H1 (cell line): ENCODE measurements around the gene LTB4R. TPM values are rescaled to one million over a fixed set of nuclear protein-coding genes. Genes with fewer than 3 reads are reported as not detected.

Experiments
- CTCF ChIA-PET: fragments of 300-600 bp; sonication (Branson Sonifier 250); formaldehyde crosslinking; loops from one replicate; lab custom pipeline; 2021; ENCODE audit not compliant: partially characterized antibody; lab: Charles Lee
- POLR2A ChIA-PET: fragments of 300-600 bp; sonication (Branson Sonifier 250); formaldehyde crosslinking; loops from one replicate; lab custom pipeline; 2021; ENCODE audit warnings: inconsistent platforms; ENCODE audit not compliant: partially characterized antibody; lab: Charles Lee
- DNase-seq, 2 experiments: peaks; one replicate each; pipeline versions ENCODE4 v3.0.0 to v3.0.0-alpha.2; 2010 to 2022; ENCODE audit warnings: low spot score in 2 of 2, low read depth in 1 of 2, mixed read lengths in 1 of 2
- FAIRE-seq: peaks from 2 replicates; lab custom pipeline; 2011; peaks lifted over from hg19 to GRCh38; lab: Jason Lieb, UNC
- H2AFZ ChIP-seq: 2 replicates; pipeline ENCODE4 v1.8.1; 2012; ENCODE audit warnings: low read length, inconsistent platforms
- H2AK5ac ChIP-seq: 2 replicates; pipeline ENCODE4 v1.6.1; 2013; ENCODE audit warnings: low read depth, low read length
- H2BK120ac ChIP-seq: replicated peaks from 2 replicates; pipeline ENCODE3; 2013; ENCODE audit warnings: low read depth, low read length, inconsistent platforms
- H2BK12ac ChIP-seq: 2 replicates; pipeline ENCODE4 v1.6.1; 2013; ENCODE audit warnings: low read depth, low read length
- H2BK15ac ChIP-seq: 2 replicates; pipeline ENCODE4 v1.6.1; 2013; ENCODE audit warnings: low read length
- H2BK20ac ChIP-seq: 2 replicates; pipeline ENCODE4 v1.6.1; 2013; ENCODE audit warnings: low read length
- H2BK5ac ChIP-seq: 2 replicates; pipeline ENCODE4 v1.6.1; 2013; ENCODE audit warnings: low read depth, low read length
- H3K14ac ChIP-seq: 2 replicates; pipeline ENCODE4 v1.6.1; 2013; ENCODE audit warnings: inconsistent platforms; ENCODE audit not compliant: insufficient read length
- H3K18ac ChIP-seq: 2 replicates; pipeline ENCODE4 v1.6.1; 2013; ENCODE audit warnings: low read length; ENCODE audit errors: extremely low read depth
- H3K23ac ChIP-seq: 2 replicates; pipeline ENCODE4 v1.6.1; 2013; ENCODE audit warnings: inconsistent platforms; ENCODE audit not compliant: insufficient read length
- H3K23me2 ChIP-seq: 2 replicates; pipeline ENCODE4 v1.6.1; 2013; ENCODE audit warnings: low read depth, low read length
- H3K27ac ChIP-seq: 2 replicates; pipeline ENCODE4 v1.6.1; 2011; ENCODE audit warnings: low read depth, low read length, inconsistent platforms
- H3K27me3 ChIP-seq, 4 experiments: replicated peaks in 1 of 4; 1 replicate in 1 of 4; 2 replicates in 3 of 4; pipeline versions ENCODE4 v1.6.1 to v1.8.1; 2011 to 2013; ENCODE audit warnings: low read length in 3 of 4, mild to moderate bottlenecking in 3 of 4, inconsistent platforms in 2 of 4, mixed read lengths in 2 of 4, moderate library complexity in 1 of 4; ENCODE audit not compliant: control insufficient read depth in 3 of 4, insufficient read depth in 3 of 4; ENCODE audit errors: extremely low read depth in 1 of 4
- H3K36me3 ChIP-seq, 4 experiments: 2 replicates each; pipeline versions ENCODE4 v1.6.1 to v1.8.1; 2011 to 2013; ENCODE audit warnings: mild to moderate bottlenecking in 4 of 4, low read length in 3 of 4, moderate library complexity in 2 of 4, control low read depth in 1 of 4, inconsistent platforms in 1 of 4; ENCODE audit not compliant: insufficient read depth in 4 of 4, control insufficient read depth in 2 of 4
- H3K4ac ChIP-seq: replicated peaks from 2 replicates; pipeline ENCODE3; 2013; ENCODE audit warnings: low read length, low read depth, mixed read lengths, inconsistent platforms; ENCODE audit not compliant: insufficient read length
- H3K4me1 ChIP-seq, 4 experiments: replicated peaks in 1 of 4; 1 replicate in 1 of 4; 2 replicates in 3 of 4; pipeline versions ENCODE4 v1.6.1 to v1.8.1; 2011 to 2013; ENCODE audit warnings: low read length in 3 of 4, inconsistent platforms in 2 of 4, mixed read lengths in 1 of 4; ENCODE audit not compliant: insufficient read depth in 4 of 4, control insufficient read depth in 3 of 4
- H3K4me2 ChIP-seq, 2 experiments: 2 replicates each; pipeline versions ENCODE4 v1.6.1 to v1.8.1; 2011 to 2013; ENCODE audit warnings: low read depth in 2 of 2, low read length in 2 of 2, control low read depth in 1 of 2, inconsistent platforms in 1 of 2, mild to moderate bottlenecking in 1 of 2; ENCODE audit not compliant: insufficient read depth in 1 of 2
- H3K4me3 ChIP-seq, 4 experiments: fragments of 200-600, 300-600 bp in 1 of 4; sonication (generic), shearing (Covaris generic), sonication (Bioruptor Twin) in 1 of 4; 2 replicates each; pipeline versions ENCODE4 v1.5.1 to v1.8.1; 2011 to 2016; ENCODE audit warnings: low read length in 4 of 4, low read depth in 3 of 4, control low read depth in 2 of 4, inconsistent platforms in 2 of 4, mild to moderate bottlenecking in 2 of 4, mixed read lengths in 1 of 4, moderate library complexity in 1 of 4; ENCODE audit not compliant: insufficient read depth in 2 of 4; ENCODE audit errors: extremely low read depth in 1 of 4
- H3K56ac ChIP-seq: replicated peaks from 2 replicates; pipeline ENCODE3; 2013; ENCODE audit warnings: low read depth, mild to moderate bottlenecking, mixed read lengths, low read length, inconsistent platforms; ENCODE audit not compliant: insufficient read length
- H3K79me1 ChIP-seq: 2 replicates; pipeline ENCODE4 v1.6.1; 2013; ENCODE audit warnings: low read depth, low read length, control low read depth
- H3K79me2 ChIP-seq, 2 experiments: 2 replicates each; pipeline versions ENCODE4 v1.6.1 to v1.8.1; 2012 to 2013; ENCODE audit warnings: low read length in 2 of 2, mild to moderate bottlenecking in 2 of 2, inconsistent platforms in 1 of 2; ENCODE audit not compliant: insufficient read depth in 2 of 2, control insufficient read depth in 1 of 2
- H3K9ac ChIP-seq, 4 experiments: replicated peaks in 1 of 4; 1 replicate in 1 of 4; 2 replicates in 3 of 4; pipeline versions ENCODE4 v1.6.1 to v1.8.1; 2011 to 2013; ENCODE audit warnings: low read depth in 3 of 4, low read length in 3 of 4, control low read depth in 2 of 4, mild to moderate bottlenecking in 2 of 4, moderate library complexity in 2 of 4, inconsistent platforms in 1 of 4; ENCODE audit errors: extremely low read depth in 1 of 4
- H3K9me3 ChIP-seq, 2 experiments: 2 replicates each; pipeline versions ENCODE4 v1.6.1 to v1.8.1; 2012 to 2013; ENCODE audit warnings: mild to moderate bottlenecking in 2 of 2, moderate library complexity in 2 of 2, control low read depth in 1 of 2, inconsistent platforms in 1 of 2, low read depth in 1 of 2, low read length in 1 of 2, mixed read lengths in 1 of 2; ENCODE audit not compliant: insufficient read depth in 2 of 2
- H4K20me1 ChIP-seq, 2 experiments: replicated peaks in 1 of 2; 2 replicates each; pipeline versions ENCODE3 to v1.8.1; 2011 to 2013; ENCODE audit warnings: inconsistent platforms in 2 of 2, low read length in 2 of 2, mild to moderate bottlenecking in 1 of 2; ENCODE audit not compliant: insufficient read depth in 2 of 2, control insufficient read depth in 1 of 2
- H4K5ac ChIP-seq: 2 replicates; pipeline ENCODE4 v1.6.1; 2013; ENCODE audit warnings: low read length, low read depth, mixed read lengths, inconsistent platforms; ENCODE audit not compliant: insufficient read length
- H4K8ac ChIP-seq: 2 replicates; pipeline ENCODE4 v1.8.0; 2013; ENCODE audit warnings: mild to moderate bottlenecking, moderate library complexity, low read length, inconsistent platforms; ENCODE audit not compliant: insufficient read depth; ENCODE audit errors: extremely low read depth
- H4K91ac ChIP-seq: replicated peaks from 2 replicates; pipeline ENCODE3; 2013; ENCODE audit warnings: low read length, mixed read lengths, inconsistent platforms; ENCODE audit not compliant: insufficient read length
- CBX8 ChIP-seq: fragments of 300-800, 300-1000 bp; sonication (generic); IDR thresholded peaks from 2 replicates; pipeline ENCODE4 v1.7.1; 2016; ENCODE audit warnings: low read depth, low read length, borderline replicate concordance
- SIX5 ChIP-seq: IDR thresholded peaks from 2 replicates; pipeline ENCODE4 v1.6.1; 2011; ENCODE audit warnings: mild to moderate bottlenecking, low read depth, low read length
- SRF ChIP-seq: IDR thresholded peaks from 2 replicates; pipeline ENCODE4 v1.6.1; 2011; ENCODE audit warnings: mild to moderate bottlenecking, low read depth, low read length, moderate library complexity
- TAF7 ChIP-seq: optimal IDR thresholded peaks from 2 replicates; pipeline ENCODE3; 2011; ENCODE audit warnings: low read depth, mild to moderate bottlenecking, inconsistent platforms, low read length, moderate library complexity, borderline replicate concordance
- WGBS, 2 experiments: shearing (Covaris generic) in 1 of 2; methylation state at CpG; one replicate each; pipeline versions ENCODE4 v1.1.6 to v1.1.7; 2013 to 2015; ENCODE audit warnings: low lambda C conversion rate in 2 of 2, mixed read lengths in 2 of 2, inconsistent platforms in 1 of 2, low coverage in 1 of 2, missing lambda C conversion rate in 1 of 2; ENCODE audit not compliant: insufficient replicate concordance in 2 of 2, insufficient coverage in 1 of 2, insufficient read length in 1 of 2; ENCODE audit errors: extremely low coverage in 1 of 2, missing lambda C conversion rate in 1 of 2; 5-methylcytosine and 5-hydroxymethylcytosine counted together
- polyA plus RNA-seq, 7 experiments: library from polyadenylated mRNA; depleted of rRNA in 3 of 7; stranded (reverse) in 5 of 7; unstranded in 2 of 7; fragments of >200 nt in 5 of 7; fragments of 200-250 nt in 2 of 7; gene quantifications; 1 replicate in 5 of 7; 2 replicates in 1 of 7; 4 replicates in 1 of 7; pipeline versions ENCODE4 v1.2.1 to v1.2.3, GENCODE V29; 2011 to 2013; ENCODE audit warnings: missing spikeins in 2 of 7, mixed read lengths in 2 of 7
- total RNA-seq: library from RNA; stranded (reverse); fragmentation: NEBNext Ultra II Directional; extraction: Animal tissue kit (Norgen Biotek cat#: 25700); gene quantifications from 2 replicates; pipeline ENCODE4 v1.2.1, GENCODE V29; 2021

LTB4R gene
- total and polyA plus RNA-seq, 2 of the 8 experiments (the other 6 are each of a cell fraction or from before 2014, with no cell fraction given) = 4.1 to 6.7 TPM

- no peak overlapping the region for H2BK20ac ChIP-seq
- no peak overlapping the region for H4K8ac ChIP-seq
- H3K18ac ChIP-seq = no peak overlapping the region
- CTCF ChIA-PET = interaction anchor here (0.9 to 6.9 kb wide), 8 partner anchors 12 to 73 kb away, joined by 3 to 52 read pairs (median 8); partner anchors contain the start of genes ADCY4, CBLN3 and KHNYN
- no peak overlapping the region for H2BK12ac ChIP-seq
- no peak overlapping the region for H3K14ac ChIP-seq
- no peak overlapping the region for H4K91ac ChIP-seq
- no peaks in the 10 kb centered on the region for H3K79me2 ChIP-seq
- H3K27ac ChIP-seq = no peak overlapping the region
- H2AK5ac ChIP-seq = no peak overlapping the region
- POLR2A ChIA-PET = interaction anchor here (0.9 to 1.2 kb wide), 3 partner anchors 17 to 74 kb away, joined by 3 read pairs; no protein-coding TSS in a partner anchor
- DNase-seq = no peak
- no peak overlapping the region for H3K23ac ChIP-seq
- no peak overlapping the region for H3K4me3 ChIP-seq
- H4K20me1 ChIP-seq = no peaks in the 10 kb centered on the region
- no peak overlapping the region for H3K4me2 ChIP-seq
- peaks cover 0 to 8% (median 2%) of the 10 kb centered on the region in 4 experiments; a peak in 4 of 7 replicates for H3K27me3 ChIP-seq
- H3K4ac ChIP-seq = no peak overlapping the region
- H3K36me3 ChIP-seq = no peaks in the 10 kb centered on the region
- no peak overlapping the region for H4K5ac ChIP-seq
- peaks cover 10% of the 10 kb centered on the region for H3K23me2 ChIP-seq
- no peak overlapping the region for H2BK120ac ChIP-seq
- no peak overlapping the region for H3K9ac ChIP-seq
- H3K56ac ChIP-seq = no peak overlapping the region
- H2AFZ ChIP-seq = no peak overlapping the region
- peaks cover 0 to 4% (median 1%) of the 10 kb centered on the region in 4 experiments; a peak in 3 of 7 replicates for H3K4me1 ChIP-seq
- no peak overlapping the region for H2BK5ac ChIP-seq
- 84% methylated on average over 5 of the region's 5 CpGs; no CpG with 5 or more reads in 1 of the 2 experiments for WGBS, 2 experiments
- H2BK15ac ChIP-seq = no peak overlapping the region
- FAIRE-seq = no peak
- H3K9me3 ChIP-seq = no peaks in the 10 kb centered on the region
- no peaks in the 10 kb centered on the region for H3K79me1 ChIP-seq
- TF ChIP-seq TAF7 = no peak
- no peak for TF ChIP-seq CBX8
- no peak for TF ChIP-seq SRF
- no peak for TF ChIP-seq SIX5
Observed at GRCh38 chr14:24363401-24363800, 52.1 kb downstream of the LTB4R start.
